Omental fat pad (tissue), 4 donors: Measurements from ENCODE around the gene RNPS1. TPM values are rescaled to one million over a fixed set of nuclear protein-coding genes. Genes with fewer than 3 reads are reported as not detected.

Source experiments
- ATAC-seq: fragments of 150-250 bp; one replicate; pipeline ENCODE4 v1.9.1; 2016; ENCODE audit warnings: mild to moderate bottlenecking, moderate library complexity; ENCODE audit not compliant: low FRiP score
- DNase-seq: peaks from one replicate; pipeline ENCODE4 v3.0.0-alpha.2; 2019; ENCODE audit warnings: low spot score
- CTCF ChIP-seq, 3 donors: fragments of 450-650 bp; IDR thresholded peaks; one replicate each; pipeline ENCODE4 v1.5.1; 2016 to 2017; ENCODE audit warnings: antibody characterized with exemption in 3 of 3, mild to moderate bottlenecking in 3 of 3, moderate library complexity in 2 of 3
- total RNA-seq, 4 donors: library from RNA; depleted of rRNA; stranded (reverse); fragments of >200 nt; gene quantifications; one replicate each; pipeline ENCODE4 v1.1.0, GENCODE V29; 2016

RNPS1 gene
- total RNA-seq, 4 donors from 2014 or later = 84.9 to 171 (median 92.2) TPM

DNA sequence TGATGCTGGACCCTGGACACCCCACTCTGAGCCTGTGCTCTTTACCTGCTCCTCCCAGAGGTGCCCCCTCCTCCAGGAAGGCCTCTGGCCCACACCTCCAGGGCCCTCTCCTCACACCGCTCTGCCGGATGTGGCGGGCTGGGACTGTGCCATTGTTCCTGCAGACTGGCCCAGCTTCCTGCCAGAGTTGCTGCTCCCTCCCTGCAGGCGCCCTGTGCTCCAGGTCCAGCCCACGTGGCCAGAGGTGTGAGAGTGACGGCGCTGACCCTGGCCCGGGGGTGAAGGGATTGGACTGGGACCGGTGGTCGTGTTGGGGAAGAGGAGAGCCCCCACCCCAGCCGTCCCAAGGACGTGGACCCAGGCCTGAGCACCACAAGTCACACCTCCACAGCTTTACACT is 38.8 kb downstream of the RNPS1 start:
- no peak for DNase-seq
- no peak for ATAC-seq
- no peak for TF ChIP-seq CTCF (IDR thresholded peaks at IDR 0.05)

GRCh38 chr16:2228161-2228824 is 39.6 kb downstream of the RNPS1 start:
- DNase-seq (no peak), ATAC-seq (no peak)
- no peak for TF ChIP-seq CTCF (IDR thresholded peaks at IDR 0.05)

GRCh38 chr16:2226918-2227317 is 41.0 kb downstream of the RNPS1 start:
- no peak for ATAC-seq

DNA sequence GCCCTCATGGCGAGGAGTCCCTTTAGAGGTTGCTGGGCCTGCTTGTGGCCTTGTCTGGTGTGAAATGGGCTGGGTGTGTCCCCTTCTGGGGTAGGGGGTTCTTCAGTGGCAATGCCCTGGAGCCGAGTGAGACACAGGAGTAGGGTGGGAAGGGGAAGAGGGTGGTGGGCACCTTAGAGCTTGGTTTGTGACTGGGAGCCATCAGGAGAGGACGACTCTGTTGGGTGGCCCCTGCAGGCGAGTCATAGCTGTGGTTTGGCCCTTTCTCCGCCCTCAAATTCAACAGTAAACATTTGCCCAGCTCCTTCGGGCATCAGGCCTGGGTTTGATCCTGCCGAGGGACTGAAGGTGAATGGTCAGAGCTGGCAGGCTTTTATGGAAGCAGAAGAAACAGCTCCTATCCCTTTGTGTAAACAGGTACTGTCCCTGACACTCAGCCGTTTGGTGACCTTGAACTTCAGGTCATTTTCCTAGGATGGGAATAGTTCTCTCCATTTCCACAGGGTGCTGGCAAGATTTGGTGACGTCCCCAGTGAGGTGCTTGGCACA is 41.6 kb downstream of the RNPS1 start:
- TF ChIP-seq CTCF (IDR thresholded peaks at IDR 0.05) = no peak

More at GRCh38 chr16:2226918-2227317, 41.0 kb downstream of the RNPS1 start:
- DNase-seq = no peak
- no peak for TF ChIP-seq CTCF (IDR thresholded peaks at IDR 0.05)

GRCh38 chr16:2223942-2224486 is 43.9 kb downstream of the RNPS1 start:
- ATAC-seq = peak; percentile 22
- DNase-seq = no peak
- no peak for TF ChIP-seq CTCF (IDR thresholded peaks at IDR 0.05)

More for the DNA sequence above, 41.6 kb downstream of the RNPS1 start:
- DNase-seq (no peak), ATAC-seq (no peak)

GRCh38 chr16:2223221-2223941 is 44.5 kb downstream of the RNPS1 start, which contains the start of gene E4F1:
Gene E4F1, plus strand, starts transcription at chr16:2223591. Its CDS starts 23 bp downstream, at chr16:2223614.
- no peak for TF ChIP-seq CTCF (IDR thresholded peaks at IDR 0.05)
- ATAC-seq (peak; percentile 99), DNase-seq (peak; percentile 95)
